RWPE1 (cell line): Measurements from ENCODE around the gene DIP2B.
"Not testable (repeated sequence)": the region's sequence is repeated elsewhere in the genome, so short reads cannot be mapped to it uniquely, and the experiment has no call there.

ENCODE experiments used
- CTCF ChIA-PET: fragments of 350-600 bp; sonication (Branson Sonifier 250); formaldehyde crosslinking; extraction: SDS; loops from one replicate; lab custom pipeline; 2021; lab: Yijun Ruan, JAX
- POLR2A ChIA-PET: fragments of 400-600 bp; formaldehyde crosslinking; extraction: SDS; loops from one replicate; lab custom pipeline; 2020; ENCODE audit warnings: antibody characterized with exemption; ENCODE audit not compliant: low non-redundant PET; lab: Yijun Ruan, JAX
- DNase-seq: peaks from one replicate; pipeline ENCODE4 v3.0.0; 2012; ENCODE audit warnings: low spot score
- H3K27ac ChIP-seq: fragments of 450-650 bp; 2 replicates; pipeline ENCODE4 v1.5.1; 2017
- TF ChIP-seq, protein P1 (sequence below): fragments of 450-650 bp; conservative IDR thresholded peaks from 2 replicates; pipeline ENCODE4 v1.5.1; 2017; ENCODE audit warnings: low read depth, mild to moderate bottlenecking

DIP2B gene

DNA sequence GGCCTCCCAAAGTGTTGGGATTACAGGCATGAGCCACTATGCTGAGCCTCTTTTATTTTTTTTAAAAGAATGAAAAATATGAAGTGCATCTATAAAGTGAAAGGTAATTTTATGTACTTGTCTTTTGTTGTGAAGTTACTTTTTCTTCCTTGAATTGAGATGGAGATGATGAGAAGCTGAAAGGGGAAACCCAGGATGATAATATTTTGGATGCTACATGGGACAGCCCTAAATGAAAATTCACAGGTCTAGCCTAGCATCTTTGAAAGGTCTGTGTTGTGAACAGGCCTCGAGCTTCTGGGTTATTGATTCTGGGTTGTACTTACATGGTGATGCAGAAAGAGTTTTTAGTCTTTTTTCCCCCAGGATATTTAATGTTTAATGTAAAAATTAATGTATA, 14.6 kb downstream of the DIP2B start:
- no peak for DNase-seq
- no peak overlapping the region for H3K27ac ChIP-seq
- ChIA-PET POLR2A (no interaction called here), CTCF (no interaction called here)
- TF ChIP-seq, protein P1, sequence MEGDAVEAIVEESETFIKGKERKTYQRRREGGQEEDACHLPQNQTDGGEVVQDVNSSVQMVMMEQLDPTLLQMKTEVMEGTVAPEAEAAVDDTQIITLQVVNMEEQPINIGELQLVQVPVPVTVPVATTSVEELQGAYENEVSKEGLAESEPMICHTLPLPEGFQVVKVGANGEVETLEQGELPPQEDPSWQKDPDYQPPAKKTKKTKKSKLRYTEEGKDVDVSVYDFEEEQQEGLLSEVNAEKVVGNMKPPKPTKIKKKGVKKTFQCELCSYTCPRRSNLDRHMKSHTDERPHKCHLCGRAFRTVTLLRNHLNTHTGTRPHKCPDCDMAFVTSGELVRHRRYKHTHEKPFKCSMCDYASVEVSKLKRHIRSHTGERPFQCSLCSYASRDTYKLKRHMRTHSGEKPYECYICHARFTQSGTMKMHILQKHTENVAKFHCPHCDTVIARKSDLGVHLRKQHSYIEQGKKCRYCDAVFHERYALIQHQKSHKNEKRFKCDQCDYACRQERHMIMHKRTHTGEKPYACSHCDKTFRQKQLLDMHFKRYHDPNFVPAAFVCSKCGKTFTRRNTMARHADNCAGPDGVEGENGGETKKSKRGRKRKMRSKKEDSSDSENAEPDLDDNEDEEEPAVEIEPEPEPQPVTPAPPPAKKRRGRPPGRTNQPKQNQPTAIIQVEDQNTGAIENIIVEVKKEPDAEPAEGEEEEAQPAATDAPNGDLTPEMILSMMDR, result no peak

DNA sequence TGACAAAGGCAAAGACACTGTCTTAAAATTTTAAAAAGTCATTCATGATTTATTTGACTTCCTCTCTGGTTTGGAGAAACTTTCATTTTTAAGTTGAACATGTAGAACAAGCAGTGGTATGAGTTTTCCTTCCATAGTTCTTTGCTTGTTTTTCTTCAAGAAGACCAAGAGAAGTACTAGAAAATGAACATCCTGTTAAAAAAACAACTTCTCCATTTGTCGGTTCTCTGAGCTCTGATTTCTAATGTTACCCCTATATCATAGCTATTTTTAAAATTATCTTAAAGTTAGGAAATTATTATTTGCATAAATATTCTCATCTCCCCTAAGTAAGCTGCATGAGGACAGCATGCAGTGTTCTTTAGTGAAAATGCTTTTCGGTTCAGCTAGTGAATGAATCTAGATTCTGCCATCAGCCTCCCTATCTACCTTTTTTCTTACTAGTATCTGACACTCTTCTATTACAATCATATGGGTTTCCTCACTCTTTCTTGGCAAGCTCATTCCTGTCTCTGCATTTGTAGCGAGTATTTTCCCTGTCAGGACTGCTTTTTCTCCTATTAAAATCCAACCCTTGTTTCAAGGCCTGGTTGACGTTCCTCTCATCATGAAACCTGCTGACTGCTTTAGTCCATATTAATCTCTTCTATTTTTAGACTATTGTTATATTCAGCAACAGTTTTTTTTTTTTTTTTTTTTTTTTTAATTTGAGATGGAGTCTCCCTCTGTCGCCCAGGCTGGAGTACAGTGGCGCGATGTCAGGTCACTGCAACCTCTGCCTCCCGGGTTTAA, 15.8 kb downstream of the DIP2B start:
- DNase-seq, result no peak
- CTCF ChIA-PET, result no interaction called here
- POLR2A ChIA-PET, result no interaction called here
- TF ChIP-seq, protein P1, result no peak
- no peak overlapping the region for H3K27ac ChIP-seq

DNA sequence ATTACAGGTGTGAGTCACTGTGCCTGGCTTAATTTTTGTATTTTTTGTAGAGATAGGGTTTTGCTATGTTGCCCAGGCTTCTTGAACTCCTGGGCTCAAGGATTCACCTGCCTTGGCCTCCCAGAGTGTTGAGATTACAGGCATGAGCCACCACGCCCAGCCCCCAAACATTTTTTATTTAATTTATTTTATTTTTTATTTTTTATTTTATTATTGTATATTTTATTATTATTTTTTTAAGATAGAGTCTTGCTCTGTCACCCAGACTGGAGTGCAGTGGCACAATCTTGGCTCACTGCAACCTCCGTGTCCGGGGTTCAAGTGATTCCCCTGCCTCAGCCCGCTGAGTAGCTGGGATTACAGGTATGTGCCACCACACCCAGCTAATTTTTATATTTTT, 17.0 kb downstream of the DIP2B start:
- ChIA-PET CTCF (interaction anchor here (0.6 to 0.7 kb wide), 2 partner anchors 9 to 425 kb away, joined by 4 read pairs; no protein-coding TSS in a partner anchor), POLR2A (interaction anchor here (0.7 kb wide), 1 partner anchor 1154 kb away, joined by 9 read pairs; the partner anchor contains the start of gene SPATS2)
- DNase-seq, H3K27ac ChIP-seq: not testable (repeated sequence)

DNA sequence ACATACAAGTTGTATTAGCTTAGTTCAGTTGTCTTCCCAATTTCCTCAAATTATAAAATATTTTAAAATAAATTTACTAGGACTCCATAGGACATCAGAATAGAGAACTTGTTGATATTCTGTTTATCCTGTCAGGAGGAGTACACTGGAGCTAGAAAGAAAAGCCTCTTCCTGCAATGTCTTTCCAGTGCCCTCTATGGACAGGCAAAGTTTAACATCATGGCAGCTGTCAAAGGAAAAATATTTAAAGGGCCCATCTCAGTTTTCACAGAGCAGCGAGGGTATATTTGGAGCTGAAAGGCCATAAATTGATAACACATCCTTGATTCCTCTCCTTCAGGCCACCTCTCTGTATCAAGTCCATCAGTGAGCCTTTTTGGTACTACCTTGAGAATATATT, 19.0 kb downstream of the DIP2B start:
- ChIA-PET POLR2A (no interaction called here), CTCF (interaction anchor here (0.8 kb wide), 1 partner anchor 17 kb away, joined by 3 read pairs; no protein-coding TSS in a partner anchor)
- TF ChIP-seq, protein P1, result no peak
- H3K27ac ChIP-seq, result no peak overlapping the region
- no peak for DNase-seq

DNA sequence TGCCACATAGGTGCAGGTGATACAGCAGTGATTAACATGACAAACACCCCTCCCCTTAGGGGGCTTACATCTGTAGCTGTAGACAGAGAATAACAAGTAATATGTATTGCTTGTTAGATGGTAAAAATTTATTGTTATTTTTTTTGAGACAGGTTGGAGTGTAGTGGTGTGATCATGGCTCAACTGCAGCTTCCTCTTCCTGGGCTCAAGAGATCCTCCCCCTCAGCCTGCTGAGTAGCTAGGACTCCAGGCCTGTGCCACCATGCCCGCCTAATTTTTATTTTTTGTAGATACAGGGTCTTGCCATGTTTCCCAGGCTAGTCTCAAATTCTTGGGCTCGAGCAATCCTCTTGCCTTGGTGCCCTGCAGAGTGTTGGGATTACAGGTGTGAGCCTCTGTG, 19.8 kb downstream of the DIP2B start:
- DNase-seq, result no peak
- CTCF ChIA-PET, result interaction anchor here (0.8 kb wide), 1 partner anchor 18 kb away, joined by 3 read pairs; no protein-coding TSS in a partner anchor
- POLR2A ChIA-PET, result no interaction called here
- H3K27ac ChIP-seq, result no peak overlapping the region
- TF ChIP-seq, protein P1, result no peak

DNA sequence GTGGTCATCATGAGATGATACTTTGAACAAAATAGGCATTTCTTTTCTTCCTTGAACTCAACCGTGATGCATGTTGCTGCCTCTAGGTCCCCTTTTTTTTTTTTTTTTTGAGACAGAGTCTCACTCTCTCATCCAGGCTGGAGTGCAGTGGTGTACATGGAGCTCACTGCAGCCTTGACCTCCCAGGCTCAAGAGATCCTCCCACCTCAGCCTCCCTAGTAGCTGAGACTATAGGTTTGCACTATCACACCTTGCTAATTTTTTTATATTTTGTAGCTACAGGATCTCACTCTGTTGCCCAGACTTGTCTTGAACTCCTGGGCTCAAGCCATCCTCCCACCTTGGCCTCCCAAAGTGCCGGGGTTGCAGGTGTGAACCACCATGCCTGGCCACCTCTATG, 20.6 kb downstream of the DIP2B start:
- ChIA-PET POLR2A (interaction anchor here (0.5 kb wide), 1 partner anchor 411 kb away, joined by 7 read pairs; no protein-coding TSS in a partner anchor), CTCF (interaction anchor here (0.7 to 1.0 kb wide), 2 partner anchors 15 to 21 kb away, joined by 3 read pairs; no protein-coding TSS in a partner anchor)
- TF ChIP-seq, protein P1, result no peak
- no peak overlapping the region for H3K27ac ChIP-seq
- DNase-seq, result no peak

DNA sequence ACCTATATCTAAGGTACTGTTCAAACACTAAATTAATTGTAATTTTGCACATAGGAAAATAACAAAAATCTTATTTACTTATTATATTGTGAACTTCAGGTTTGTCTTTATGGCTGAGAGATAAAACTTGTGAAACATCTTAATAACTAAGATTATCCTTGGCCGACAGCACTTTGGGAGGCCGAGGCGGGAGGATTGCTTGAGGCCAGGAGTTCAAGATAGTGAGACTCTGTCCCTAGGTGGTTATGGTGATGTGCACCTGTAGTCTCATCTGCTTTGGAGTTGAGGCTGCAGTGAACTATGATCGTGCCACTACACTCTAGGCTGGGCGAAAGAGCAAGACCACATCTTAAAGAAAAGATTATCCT, 22.6 kb downstream of the DIP2B start:
- H3K27ac ChIP-seq, result no peak overlapping the region
- no peak for DNase-seq
- TF ChIP-seq, protein P1, result no peak
- ChIA-PET CTCF (no interaction called here), POLR2A (no interaction called here)
